ENCODE data around the gene CALCOCO1. TPM values are rescaled to one million over a fixed set of nuclear protein-coding genes. Genes with fewer than 3 reads are reported as not detected.

CALCOCO1 gene
- total RNA-seq, 1 experiment from 2014 or later = 43.6 TPM

GRCh38 chr12:53739214-53740129 is 12.2 kb upstream of the CALCOCO1 start:
- no peak for DNase-seq (ENCODE audit: low read depth, low spot score)
- in situ Hi-C loops (cut with HindIII; ENCODE audit: low pct_unique_long_range_greater_than_20kb, low sequenced_read_pairs) = no loop called here

- in situ Hi-C loops (cut with HindIII; ENCODE audit: low pct_unique_long_range_greater_than_20kb, low sequenced_read_pairs) = no loop called here
Measured at GRCh38 chr12:53738406-53739213, 11.4 kb upstream of the CALCOCO1 start.

GRCh38 chr12:53737951-53738405 is 10.7 kb upstream of the CALCOCO1 start:
- in situ Hi-C loops (cut with HindIII; ENCODE audit: low pct_unique_long_range_greater_than_20kb, low sequenced_read_pairs) = no loop called here
- no peak for DNase-seq (ENCODE audit: low read depth, low spot score)

More at GRCh38 chr12:53738406-53739213, 11.4 kb upstream of the CALCOCO1 start:
- no peak for DNase-seq (ENCODE audit: low read depth, low spot score)

GRCh38 chr12:53737093-53737808 is 10.0 kb upstream of the CALCOCO1 start:
- DNase-seq (ENCODE audit: low read depth, low spot score) = no peak
- in situ Hi-C loops (cut with HindIII; ENCODE audit: low pct_unique_long_range_greater_than_20kb, low sequenced_read_pairs) = no loop called here

- in situ Hi-C loops (cut with HindIII; ENCODE audit: low pct_unique_long_range_greater_than_20kb, low sequenced_read_pairs) = no loop called here
- DNase-seq (ENCODE audit: low read depth, low spot score) = no peak
Measured at GRCh38 chr12:53736592-53736991, 9.3 kb upstream of the CALCOCO1 start.

- no peak for DNase-seq (ENCODE audit: low read depth, low spot score)
- in situ Hi-C loops (cut with HindIII; ENCODE audit: low pct_unique_long_range_greater_than_20kb, low sequenced_read_pairs) = no loop called here
Measured at GRCh38 chr12:53735556-53735955, 8.3 kb upstream of the CALCOCO1 start.

- in situ Hi-C loops (cut with HindIII; ENCODE audit: low pct_unique_long_range_greater_than_20kb, low sequenced_read_pairs) = no loop called here
- no peak for DNase-seq (ENCODE audit: low read depth, low spot score)
Measured at GRCh38 chr12:53734425-53734824, 7.2 kb upstream of the CALCOCO1 start.

- in situ Hi-C loops (cut with HindIII; ENCODE audit: low pct_unique_long_range_greater_than_20kb, low sequenced_read_pairs) = no loop called here
- DNase-seq (ENCODE audit: low read depth, low spot score) = no peak
Measured at GRCh38 chr12:53733807-53734200, 6.6 kb upstream of the CALCOCO1 start.

- in situ Hi-C loops (cut with HindIII; ENCODE audit: low pct_unique_long_range_greater_than_20kb, low sequenced_read_pairs) = no loop called here
- DNase-seq (ENCODE audit: low read depth, low spot score) = no peak
Measured at GRCh38 chr12:53733051-53733806, 6.0 kb upstream of the CALCOCO1 start.

- no peak for DNase-seq (ENCODE audit: low read depth, low spot score)
- in situ Hi-C loops (cut with HindIII; ENCODE audit: low pct_unique_long_range_greater_than_20kb, low sequenced_read_pairs) = no loop called here
Measured at GRCh38 chr12:53729644-53730043, 2.4 kb upstream of the CALCOCO1 start.

GRCh38 chr12:53728206-53728605 is 954 bp upstream of the CALCOCO1 start:
- in situ Hi-C loops (cut with HindIII; ENCODE audit: low pct_unique_long_range_greater_than_20kb, low sequenced_read_pairs) = no loop called here
- no peak for DNase-seq (ENCODE audit: low read depth, low spot score)

GRCh38 chr12:53726946-53727309 is 324 bp downstream of the CALCOCO1 start:
- DNase-seq (ENCODE audit: low read depth, low spot score) = peak; percentile 26
- in situ Hi-C loops (cut with HindIII; ENCODE audit: low pct_unique_long_range_greater_than_20kb, low sequenced_read_pairs) = no loop called here

GRCh38 chr12:53726341-53726740 is 911 bp downstream of the CALCOCO1 start:
- in situ Hi-C loops (cut with HindIII; ENCODE audit: low pct_unique_long_range_greater_than_20kb, low sequenced_read_pairs) = no loop called here
- DNase-seq (ENCODE audit: low read depth, low spot score) = no peak

- in situ Hi-C loops (cut with HindIII; ENCODE audit: low pct_unique_long_range_greater_than_20kb, low sequenced_read_pairs) = no loop called here
- DNase-seq (ENCODE audit: low read depth, low spot score) = no peak
Measured at GRCh38 chr12:53725824-53726223, 1.4 kb downstream of the CALCOCO1 start.

- in situ Hi-C loops (cut with HindIII; ENCODE audit: low pct_unique_long_range_greater_than_20kb, low sequenced_read_pairs) = no loop called here
- DNase-seq (ENCODE audit: low read depth, low spot score) = no peak
Measured at GRCh38 chr12:53722450-53723041, 4.7 kb downstream of the CALCOCO1 start.

GRCh38 chr12:53720946-53721345 is 6.3 kb downstream of the CALCOCO1 start:
- in situ Hi-C loops (cut with HindIII; ENCODE audit: low pct_unique_long_range_greater_than_20kb, low sequenced_read_pairs) = no loop called here

GRCh38 chr12:53719649-53720048 is 7.6 kb downstream of the CALCOCO1 start:
- in situ Hi-C loops (cut with HindIII; ENCODE audit: low pct_unique_long_range_greater_than_20kb, low sequenced_read_pairs) = no loop called here
- DNase-seq (ENCODE audit: low read depth, low spot score) = peak; percentile 52

More at GRCh38 chr12:53720946-53721345, 6.3 kb downstream of the CALCOCO1 start:
- DNase-seq (ENCODE audit: low read depth, low spot score) = no peak
